Measurements from ENCODE around the gene TAS2R20. TPM values are rescaled to one million over a fixed set of nuclear protein-coding genes. Genes with fewer than 3 reads are reported as not detected.

The TAS2R20 gene
- total RNA-seq, 1 experiment from 2014 or later = 3.0 TPM

DNA sequence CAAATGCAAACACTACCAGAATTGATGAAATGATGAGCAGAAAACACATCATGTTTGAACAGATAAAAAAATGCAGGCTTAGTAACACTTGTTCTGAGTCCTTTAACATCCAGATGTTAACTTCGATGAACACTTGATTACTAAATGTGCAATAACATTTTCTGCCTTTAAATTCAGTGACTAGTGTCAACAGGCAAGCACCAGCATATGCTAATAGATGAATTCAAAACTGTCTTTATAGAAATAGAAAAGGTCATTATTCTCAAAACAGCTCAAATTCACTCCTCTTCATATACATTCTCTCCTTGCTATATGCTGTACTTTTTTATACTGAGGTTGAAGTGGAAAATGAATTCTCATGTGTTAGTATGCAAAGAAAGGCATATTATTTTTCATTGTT lies 24.4 kb upstream of the TAS2R20 start, which contains the start of gene TAS2R19:
TSS of gene TAS2R19 (minus strand) at position 101 of the 400 bp plus-strand sequence. CDS start at position 52, 49 bp downstream.
- no peak for DNase-seq (ENCODE audit: low spot score)
- H3K27ac ChIP-seq (ENCODE audit: low read depth, low read length, poor library complexity, severe bottlenecking) = no peak within 1 kb of the TSS
- H3K4me1 ChIP-seq (ENCODE audit: insufficient read depth, low read length, poor library complexity, severe bottlenecking) = no peaks in the 10 kb centered on the region
- POLR2A ChIA-PET (ENCODE audit: low non-redundant PET) = no interaction called here
- intact Hi-C loops (cut with micrococcal nuclease; ENCODE audit: unreplicated experiment) = no loop called here
- TF ChIP-seq, protein P1, sequence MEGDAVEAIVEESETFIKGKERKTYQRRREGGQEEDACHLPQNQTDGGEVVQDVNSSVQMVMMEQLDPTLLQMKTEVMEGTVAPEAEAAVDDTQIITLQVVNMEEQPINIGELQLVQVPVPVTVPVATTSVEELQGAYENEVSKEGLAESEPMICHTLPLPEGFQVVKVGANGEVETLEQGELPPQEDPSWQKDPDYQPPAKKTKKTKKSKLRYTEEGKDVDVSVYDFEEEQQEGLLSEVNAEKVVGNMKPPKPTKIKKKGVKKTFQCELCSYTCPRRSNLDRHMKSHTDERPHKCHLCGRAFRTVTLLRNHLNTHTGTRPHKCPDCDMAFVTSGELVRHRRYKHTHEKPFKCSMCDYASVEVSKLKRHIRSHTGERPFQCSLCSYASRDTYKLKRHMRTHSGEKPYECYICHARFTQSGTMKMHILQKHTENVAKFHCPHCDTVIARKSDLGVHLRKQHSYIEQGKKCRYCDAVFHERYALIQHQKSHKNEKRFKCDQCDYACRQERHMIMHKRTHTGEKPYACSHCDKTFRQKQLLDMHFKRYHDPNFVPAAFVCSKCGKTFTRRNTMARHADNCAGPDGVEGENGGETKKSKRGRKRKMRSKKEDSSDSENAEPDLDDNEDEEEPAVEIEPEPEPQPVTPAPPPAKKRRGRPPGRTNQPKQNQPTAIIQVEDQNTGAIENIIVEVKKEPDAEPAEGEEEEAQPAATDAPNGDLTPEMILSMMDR (conservative IDR thresholded peaks at IDR 0.05; ENCODE audit: low read depth, low read length) = no peak
- TF ChIP-seq EZH2 (IDR thresholded peaks at IDR 0.05; ENCODE audit: borderline replicate concordance, low read depth, low read length, poor library complexity, severe bottlenecking) = no peak
- no peaks in the 10 kb centered on the region for H3K9me3 ChIP-seq (ENCODE audit: low read depth, low read length, poor library complexity, severe bottlenecking)
- no TSS peak for BruUV-seq (replicated peaks)
- H3K27me3 ChIP-seq (replicated peaks; ENCODE audit: insufficient read depth, low read depth, low read length, poor library complexity) = no peaks in the 10 kb centered on the region
- no peak within 1 kb of the TSS for H3K4me3 ChIP-seq (ENCODE audit: low read depth, low read length, poor library complexity, severe bottlenecking)
- no peaks in the 10 kb centered on the region for H3K36me3 ChIP-seq (ENCODE audit: insufficient read depth, low read length, poor library complexity, severe bottlenecking)
- CTCF ChIA-PET = no interaction called here

DNA sequence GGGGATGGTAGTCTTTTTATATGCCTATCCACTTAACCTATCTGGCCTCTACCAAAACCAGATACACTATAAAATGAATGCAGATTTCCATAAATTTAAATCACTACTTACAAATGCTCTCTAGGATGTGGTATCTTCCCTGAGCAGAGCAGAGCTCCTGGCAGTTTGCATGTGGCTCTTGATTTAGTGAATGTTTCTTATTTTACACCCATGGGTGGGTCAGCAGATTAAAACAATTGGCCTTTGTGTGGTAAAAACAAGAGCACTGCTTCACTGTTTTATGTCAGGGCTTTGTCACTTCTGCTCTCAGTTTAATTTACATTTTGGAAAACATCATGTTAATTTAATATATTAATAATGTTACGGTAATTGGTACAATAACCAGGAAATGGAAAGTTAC lies 18.8 kb upstream of the TAS2R20 start:
- H3K4me1 ChIP-seq (ENCODE audit: insufficient read depth, low read length, poor library complexity, severe bottlenecking) = no peaks in the 10 kb centered on the region
- intact Hi-C loops (cut with micrococcal nuclease; ENCODE audit: unreplicated experiment) = no loop called here
- H3K4me3 ChIP-seq (ENCODE audit: low read depth, low read length, poor library complexity, severe bottlenecking) = no peak overlapping the region
- CTCF ChIA-PET = no interaction called here
- DNase-seq (ENCODE audit: low spot score) = no peak
- no peaks in the 10 kb centered on the region for H3K36me3 ChIP-seq (ENCODE audit: insufficient read depth, low read length, poor library complexity, severe bottlenecking)
- POLR2A ChIA-PET (ENCODE audit: low non-redundant PET) = no interaction called here
- no peak for TF ChIP-seq EZH2 (IDR thresholded peaks at IDR 0.05; ENCODE audit: borderline replicate concordance, low read depth, low read length, poor library complexity, severe bottlenecking)
- TF ChIP-seq, protein P1 (conservative IDR thresholded peaks at IDR 0.05; ENCODE audit: low read depth, low read length) = no peak
- no peaks in the 10 kb centered on the region for H3K9me3 ChIP-seq (ENCODE audit: low read depth, low read length, poor library complexity, severe bottlenecking)
- BruUV-seq (replicated peaks) = no TSS peak
- no peaks in the 10 kb centered on the region for H3K27me3 ChIP-seq (replicated peaks; ENCODE audit: insufficient read depth, low read depth, low read length, poor library complexity)
- no peak overlapping the region for H3K27ac ChIP-seq (ENCODE audit: low read depth, low read length, poor library complexity, severe bottlenecking)

DNA sequence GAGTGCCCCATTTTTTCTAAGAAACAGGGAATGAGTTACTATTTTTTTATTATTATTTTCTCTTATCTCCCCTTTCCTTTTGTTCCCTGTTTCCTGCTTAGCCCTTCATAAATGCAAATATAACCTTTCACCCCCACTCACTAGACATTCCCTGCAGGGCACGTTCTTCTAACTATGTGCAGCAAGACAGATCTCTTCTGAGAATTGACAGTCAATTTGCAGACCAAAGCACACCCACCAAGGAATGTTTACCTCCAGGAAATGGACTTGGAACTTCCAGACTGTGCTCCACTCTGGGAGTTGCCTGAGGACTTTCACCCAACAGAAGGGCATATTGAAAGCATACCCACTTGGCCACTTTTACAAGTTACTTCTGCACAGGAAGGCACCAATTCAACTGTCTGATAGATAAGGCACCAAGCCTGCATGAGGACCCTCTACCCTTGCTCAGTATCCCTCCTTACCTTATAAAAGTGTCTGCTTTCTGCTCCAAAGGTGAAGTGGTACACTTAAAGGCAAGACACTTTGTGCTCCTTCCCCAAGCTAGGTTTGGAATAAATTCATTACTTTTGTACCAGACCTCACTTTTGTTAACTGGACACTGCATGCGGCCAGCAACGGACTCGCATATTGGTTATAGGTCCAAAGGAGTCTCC lies 17.8 kb upstream of the TAS2R20 start:
- Histone ChIP-seq H3K4me1 (ENCODE audit: insufficient read depth, low read length, poor library complexity, severe bottlenecking) (no peaks in the 10 kb centered on the region), H3K27me3 (replicated peaks; ENCODE audit: insufficient read depth, low read depth, low read length, poor library complexity) (no peaks in the 10 kb centered on the region), H3K9me3 (ENCODE audit: low read depth, low read length, poor library complexity, severe bottlenecking) (no peaks in the 10 kb centered on the region), H3K36me3 (ENCODE audit: insufficient read depth, low read length, poor library complexity, severe bottlenecking) (no peaks in the 10 kb centered on the region), H3K4me3 (ENCODE audit: low read depth, low read length, poor library complexity, severe bottlenecking) (no peak overlapping the region), H3K27ac (ENCODE audit: low read depth, low read length, poor library complexity, severe bottlenecking) (no peak overlapping the region)
- DNase-seq (ENCODE audit: low spot score) = no peak
- BruUV-seq (replicated peaks) = no TSS peak
- TF ChIP-seq EZH2 (IDR thresholded peaks at IDR 0.05; ENCODE audit: borderline replicate concordance, low read depth, low read length, poor library complexity, severe bottlenecking) = no peak
- TF ChIP-seq, protein P1 (conservative IDR thresholded peaks at IDR 0.05; ENCODE audit: low read depth, low read length) = no peak
- intact Hi-C loops (cut with micrococcal nuclease; ENCODE audit: unreplicated experiment) = no loop called here
- POLR2A ChIA-PET (ENCODE audit: low non-redundant PET) = no interaction called here
- CTCF ChIA-PET = no interaction called here
